HT1080 (cell line): Measurements from ENCODE around the gene ZBTB49. TPM values are rescaled to one million over a fixed set of nuclear protein-coding genes. Genes with fewer than 3 reads are reported as not detected.
A peak's percentile ranks its signal among the peaks of the same experiment; 100 is the strongest.
"Not testable (repeated sequence)": the region's sequence is repeated elsewhere in the genome, so short reads cannot be mapped to it uniquely, and the experiment has no call there.

ENCODE experiments used
- DNase-seq: peaks from one replicate; pipeline ENCODE4 v3.0.0-alpha.2; 2015; ENCODE audit warnings: low read depth
- polyA plus RNA-seq, 2 experiments: library from polyadenylated mRNA; depleted of rRNA; stranded (reverse); fragments of >200 nt; gene quantifications; 2 replicates each; pipeline ENCODE4 v1.2.3, GENCODE V29; 2015
- total RNA-seq: library from RNA; depleted of rRNA; stranded (reverse); fragments of >200 nt; shearing (Covaris generic); gene quantifications from 2 replicates; pipeline ENCODE4 v1.2.3, GENCODE V29; 2014; rRNA removed

The ZBTB49 gene, protein sequence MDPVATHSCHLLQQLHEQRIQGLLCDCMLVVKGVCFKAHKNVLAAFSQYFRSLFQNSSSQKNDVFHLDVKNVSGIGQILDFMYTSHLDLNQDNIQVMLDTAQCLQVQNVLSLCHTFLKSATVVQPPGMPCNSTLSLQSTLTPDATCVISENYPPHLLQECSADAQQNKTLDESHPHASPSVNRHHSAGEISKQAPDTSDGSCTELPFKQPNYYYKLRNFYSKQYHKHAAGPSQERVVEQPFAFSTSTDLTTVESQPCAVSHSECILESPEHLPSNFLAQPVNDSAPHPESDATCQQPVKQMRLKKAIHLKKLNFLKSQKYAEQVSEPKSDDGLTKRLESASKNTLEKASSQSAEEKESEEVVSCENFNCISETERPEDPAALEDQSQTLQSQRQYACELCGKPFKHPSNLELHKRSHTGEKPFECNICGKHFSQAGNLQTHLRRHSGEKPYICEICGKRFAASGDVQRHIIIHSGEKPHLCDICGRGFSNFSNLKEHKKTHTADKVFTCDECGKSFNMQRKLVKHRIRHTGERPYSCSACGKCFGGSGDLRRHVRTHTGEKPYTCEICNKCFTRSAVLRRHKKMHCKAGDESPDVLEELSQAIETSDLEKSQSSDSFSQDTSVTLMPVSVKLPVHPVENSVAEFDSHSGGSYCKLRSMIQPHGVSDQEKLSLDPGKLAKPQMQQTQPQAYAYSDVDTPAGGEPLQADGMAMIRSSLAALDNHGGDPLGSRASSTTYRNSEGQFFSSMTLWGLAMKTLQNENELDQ
- 4.7 and 6.8 TPM in 2 replicates for total RNA-seq
- 5.2 and 7.3 TPM in 2 replicates for polyA plus RNA-seq (2015; cell fraction: cytosol; rRNA removed)
- polyA plus RNA-seq (2015; cell fraction: nucleus; rRNA removed): 8.4 and 12.0 TPM in 2 replicates

DNA sequence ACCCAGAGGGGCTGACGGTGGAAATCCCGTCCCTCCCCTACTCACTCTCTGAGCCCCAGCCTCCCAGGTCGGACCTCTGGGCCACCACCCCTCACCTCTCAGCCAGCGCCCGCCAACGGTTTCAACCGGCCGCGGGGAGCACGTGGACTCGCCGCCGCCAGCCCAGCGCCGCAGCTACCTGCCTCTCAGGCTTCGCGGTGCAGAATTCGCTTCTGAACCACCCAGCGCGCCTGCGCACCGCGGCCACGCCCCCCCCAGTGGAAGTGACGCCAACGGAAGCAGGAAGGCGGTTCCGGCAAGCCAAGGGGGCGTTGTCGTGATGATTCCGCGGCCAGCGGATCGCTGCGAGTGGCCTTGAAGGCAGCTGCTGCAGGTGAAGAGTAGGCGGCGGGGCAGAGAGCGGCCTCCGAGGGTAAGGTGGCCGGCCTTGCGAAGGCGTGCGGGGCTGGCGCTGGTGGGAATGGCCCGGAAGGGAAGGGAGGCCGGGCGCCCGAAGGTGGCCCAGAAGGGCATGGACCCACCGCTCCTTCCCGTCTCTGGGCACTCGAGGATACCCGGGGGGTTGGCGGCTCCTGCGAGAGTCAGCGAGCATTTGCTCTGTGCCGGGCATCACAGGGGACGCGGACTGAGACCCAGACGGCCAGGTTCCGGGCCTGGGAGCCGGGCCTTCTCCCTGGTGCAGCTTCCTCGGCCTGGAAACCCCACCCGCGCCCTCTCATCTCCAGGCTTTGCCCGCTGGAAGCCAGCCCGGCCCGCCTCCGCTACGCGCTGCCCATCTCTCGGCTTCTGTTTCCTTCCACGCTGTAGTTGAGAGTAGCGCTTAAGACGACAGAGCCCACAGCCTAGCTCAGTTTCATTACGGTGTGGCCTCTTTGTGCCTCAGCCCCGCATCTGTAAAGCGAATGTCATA, at the start of gene ZBTB49, which contains the start of gene LYAR:
TSS of gene ZBTB49 (plus strand) at position 311 of the 910 bp plus-strand sequence. CDS start 9,695 bp downstream, outside the sequence.
TSS of gene LYAR (minus strand) at position 214 of the 910 bp plus-strand sequence. CDS start 6,412 bp downstream, outside the sequence.
- DNase-seq: peak; percentile 85

DNA sequence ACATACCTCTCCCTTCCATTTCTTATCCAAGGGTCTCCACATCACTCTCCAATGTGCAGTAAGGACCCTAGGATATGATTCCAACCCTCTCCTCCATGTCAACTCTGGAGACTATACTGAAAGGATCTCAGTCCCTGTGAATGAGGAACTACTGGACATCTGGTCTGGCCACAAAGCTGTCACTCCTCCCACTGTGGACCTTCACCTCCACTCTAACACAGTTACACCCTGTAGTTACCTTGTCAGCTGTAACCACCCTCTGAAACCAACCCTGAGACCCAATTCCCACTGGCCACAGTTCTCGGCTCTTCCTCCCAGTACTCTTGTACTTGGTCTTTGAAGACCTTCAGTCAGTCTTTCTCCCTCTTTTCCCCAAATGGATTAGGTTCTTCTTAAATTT, 44.9 kb upstream of the ZBTB49 start:
- DNase-seq: no peak

DNA sequence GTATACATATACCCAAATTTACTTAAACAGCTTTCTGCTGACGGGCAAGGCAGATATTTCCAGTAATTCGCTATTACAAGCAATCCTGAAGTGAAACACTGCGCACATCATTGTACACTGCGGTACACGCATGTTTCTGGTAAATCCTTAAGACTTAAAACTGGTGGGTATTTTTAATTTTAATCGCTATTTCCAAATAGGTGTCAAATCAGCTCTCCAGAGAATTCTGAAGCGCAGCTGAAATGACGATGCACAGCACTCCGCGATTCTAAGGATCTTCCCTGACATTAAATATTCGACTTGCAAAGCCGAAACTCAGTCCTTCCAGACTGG, 42.4 kb upstream of the ZBTB49 start:
- no peak for DNase-seq

DNA sequence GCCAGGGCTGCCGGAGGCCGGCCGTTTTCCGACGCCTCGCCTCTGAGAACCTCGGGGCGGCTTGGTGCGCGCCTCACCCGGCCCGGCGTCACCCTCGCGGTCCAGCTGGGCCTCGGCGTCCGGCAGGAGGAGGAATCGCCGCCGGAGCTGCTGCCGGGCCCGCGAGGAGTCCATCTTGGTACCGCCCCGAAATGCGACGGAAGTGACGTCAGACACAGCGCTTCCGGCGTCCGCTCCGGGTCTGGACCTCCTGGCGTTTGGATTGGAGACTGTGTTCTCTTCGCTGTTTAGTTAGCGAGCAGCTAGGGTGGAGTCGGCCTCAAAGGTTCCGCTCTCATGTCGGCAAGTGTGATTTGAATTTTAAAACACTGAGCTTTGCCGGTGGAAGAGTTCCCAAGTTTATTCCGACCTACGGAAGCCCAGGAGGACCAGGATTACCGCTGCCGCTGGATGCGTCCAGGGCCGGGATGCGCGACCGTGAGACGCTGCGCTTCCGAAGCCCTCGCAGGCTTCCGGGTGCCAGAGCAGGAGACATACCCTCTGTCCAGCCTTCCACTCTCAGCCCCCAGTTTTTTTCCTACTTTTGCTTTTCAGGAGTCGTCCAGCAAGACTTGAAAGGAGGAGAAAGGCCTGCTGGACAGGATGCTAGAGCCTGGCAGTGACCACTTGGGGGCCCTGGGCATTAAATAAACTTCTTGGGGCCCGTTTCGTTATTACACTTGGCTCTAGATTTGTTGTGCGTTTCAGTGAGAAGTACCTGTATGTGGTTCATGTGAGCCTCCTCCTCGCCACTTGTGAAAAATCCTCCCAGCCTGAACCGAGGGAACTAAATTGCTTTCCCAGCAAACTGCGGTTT, 41.8 kb upstream of the ZBTB49 start, which contains the start of gene TMEM128:
TSS of gene TMEM128 (minus strand) at position 195 of the 856 bp plus-strand sequence. CDS start at position 174, 21 bp downstream.
- peak; percentile 89 for DNase-seq

DNA sequence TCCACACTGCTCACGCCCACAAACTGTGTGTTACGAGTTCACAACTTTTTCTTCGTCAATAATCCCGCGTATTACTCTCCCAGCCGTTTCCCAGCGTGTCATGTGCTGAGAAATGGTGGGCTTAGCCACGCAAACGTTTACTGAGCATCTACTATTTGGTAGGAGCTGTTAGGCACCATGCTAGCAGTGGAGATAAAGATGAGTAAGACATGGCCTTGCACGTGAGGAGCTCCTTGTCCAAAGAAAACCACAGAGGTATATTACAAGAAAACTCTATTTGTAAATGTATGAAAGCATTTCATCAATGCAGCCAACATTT, 41.2 kb upstream of the ZBTB49 start:
- DNase-seq: no peak

DNA sequence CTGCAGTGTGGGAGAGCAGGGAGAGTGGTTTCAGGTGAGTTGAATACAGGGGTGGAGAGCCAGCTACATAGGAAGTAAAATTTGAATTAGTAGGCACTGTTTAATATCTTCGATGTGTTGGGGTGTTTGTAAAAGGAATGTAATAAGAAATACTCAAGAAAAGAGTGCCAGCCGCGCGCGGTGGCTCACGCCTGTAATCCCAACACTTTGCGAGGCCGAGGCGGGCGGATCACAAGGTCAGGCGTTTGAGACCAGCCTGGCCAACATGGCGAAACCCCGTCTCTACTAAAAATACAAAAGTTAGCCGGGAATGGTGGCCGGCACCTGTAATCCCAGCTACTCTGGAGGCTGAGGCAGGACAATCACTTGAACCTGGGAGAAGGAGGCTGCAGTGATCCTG, 40.7 kb upstream of the ZBTB49 start:
- not testable (repeated sequence) for DNase-seq

DNA sequence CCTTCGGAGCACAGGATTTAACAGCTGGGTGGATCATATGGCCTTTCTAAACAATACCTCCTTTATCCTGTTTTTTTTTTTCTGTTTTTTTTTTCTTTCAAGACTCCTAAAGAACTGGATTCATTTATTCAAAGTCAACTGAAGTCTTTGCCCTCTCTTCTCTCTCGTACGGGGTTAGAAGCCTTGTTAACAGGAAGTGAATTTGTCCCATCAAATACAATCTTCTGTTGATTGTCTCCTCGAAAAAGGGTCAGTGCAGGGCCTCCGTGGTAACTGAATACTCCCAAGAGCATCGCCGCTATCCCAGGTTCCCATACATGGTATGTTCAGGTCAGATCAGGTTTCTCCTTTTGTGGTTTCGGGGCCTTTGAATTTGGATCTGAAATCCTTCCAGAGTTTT, 40.2 kb upstream of the ZBTB49 start:
- DNase-seq: no peak

DNA sequence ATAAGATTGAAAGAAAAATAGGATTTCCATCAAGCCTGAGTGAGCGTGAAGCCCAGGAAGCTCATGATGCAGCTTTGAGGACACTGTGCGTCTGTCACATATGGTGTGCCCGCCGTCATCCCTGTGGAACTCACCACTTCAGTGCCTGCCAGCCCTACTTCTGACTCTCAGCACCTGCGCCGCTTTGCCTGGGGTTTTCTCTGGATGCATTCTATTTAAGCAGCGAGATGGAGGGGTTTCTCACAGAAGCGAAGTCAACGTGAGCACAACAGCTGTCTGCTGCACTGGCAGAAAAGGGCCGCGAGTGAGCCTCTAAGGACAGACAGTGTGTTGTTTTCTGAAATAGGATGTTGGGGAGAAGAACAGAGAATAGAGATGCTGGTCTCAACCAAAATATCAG, 35.9 kb upstream of the ZBTB49 start:
- DNase-seq: no peak

DNA sequence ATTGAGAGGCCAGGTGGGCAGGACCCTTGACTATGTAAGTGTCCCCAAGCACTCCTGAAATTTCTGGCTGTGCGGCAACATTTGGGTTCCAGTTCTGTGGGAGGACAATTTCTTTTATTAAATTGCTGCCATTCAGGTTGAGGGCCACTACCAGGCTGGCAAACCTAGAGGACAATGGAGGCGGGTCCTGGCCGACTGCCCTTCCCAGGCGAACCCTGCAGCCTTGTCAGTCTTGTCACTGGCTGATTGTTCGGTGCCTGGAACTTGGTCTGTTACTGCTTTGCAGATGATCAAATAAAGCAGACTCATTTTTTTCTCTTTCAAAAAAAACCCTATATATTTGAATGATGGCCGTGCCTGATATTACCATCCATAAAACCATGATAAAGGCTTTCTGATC, 35.4 kb upstream of the ZBTB49 start:
- no peak for DNase-seq

DNA sequence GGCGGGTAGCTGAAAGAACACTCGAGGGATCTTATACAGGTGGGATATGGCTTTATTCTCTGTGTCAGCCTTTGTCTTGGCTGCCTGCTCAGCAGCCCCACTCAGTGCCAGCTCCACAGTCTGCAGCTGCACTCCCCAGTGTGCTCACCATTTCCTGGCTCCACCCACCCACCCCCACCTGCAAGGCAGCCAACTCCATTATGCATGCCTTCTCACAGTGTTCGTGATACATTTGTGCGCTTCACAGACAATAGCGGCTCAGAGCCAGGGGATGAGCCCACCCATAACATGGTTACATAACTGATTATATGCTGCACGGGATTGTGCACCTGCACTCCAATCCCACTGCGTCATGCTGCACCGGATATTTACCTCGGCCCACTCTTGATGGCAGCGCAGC, 33.3 kb upstream of the ZBTB49 start:
- no peak for DNase-seq

DNA sequence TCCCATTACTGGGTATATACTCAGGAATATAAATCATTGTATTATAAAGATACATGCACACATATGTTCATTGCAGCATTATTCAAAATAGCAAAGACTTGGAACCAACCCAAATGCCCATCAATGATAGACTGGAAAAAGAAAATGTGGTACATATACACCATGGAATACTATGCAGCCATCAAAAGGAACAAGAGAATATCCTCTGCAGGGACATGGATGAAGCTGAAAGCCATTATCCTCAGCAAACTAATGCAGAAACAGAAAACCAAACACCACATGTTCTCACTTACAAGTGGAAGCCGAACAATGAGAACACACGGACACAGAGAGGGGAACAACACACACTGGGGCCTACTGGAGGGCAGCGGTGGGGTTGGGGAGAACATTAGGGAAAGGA, 32.3 kb upstream of the ZBTB49 start:
- not testable (repeated sequence) for DNase-seq

DNA sequence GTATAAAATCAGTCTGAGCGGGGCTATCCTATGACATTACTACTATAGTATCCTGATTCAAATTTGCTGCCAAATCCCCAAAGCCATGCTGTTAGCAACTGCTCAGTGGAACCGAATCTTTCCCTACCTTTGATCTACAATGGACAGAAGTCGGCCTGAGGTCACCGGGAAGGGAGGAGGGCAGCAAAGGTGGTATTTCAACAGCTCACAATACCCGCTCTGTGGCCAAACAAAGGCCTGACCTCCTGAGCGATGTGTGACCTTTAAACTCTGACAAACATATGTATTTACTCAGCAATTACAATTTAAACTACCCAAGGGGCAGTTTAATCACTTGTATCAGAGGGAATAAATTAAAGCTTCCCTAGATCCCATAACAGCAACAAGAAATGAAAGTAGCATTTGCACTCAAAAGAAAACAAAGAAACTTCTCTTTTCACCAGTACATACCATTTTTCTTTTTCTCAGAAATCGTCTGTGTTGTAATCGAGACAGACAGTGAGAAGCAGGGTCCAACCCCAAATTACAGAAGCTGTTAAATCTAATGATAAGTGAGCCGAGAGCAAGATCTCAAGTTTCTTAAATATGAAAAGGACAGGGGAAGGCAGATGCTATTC, 30.5 kb upstream of the ZBTB49 start:
- no peak for DNase-seq

DNA sequence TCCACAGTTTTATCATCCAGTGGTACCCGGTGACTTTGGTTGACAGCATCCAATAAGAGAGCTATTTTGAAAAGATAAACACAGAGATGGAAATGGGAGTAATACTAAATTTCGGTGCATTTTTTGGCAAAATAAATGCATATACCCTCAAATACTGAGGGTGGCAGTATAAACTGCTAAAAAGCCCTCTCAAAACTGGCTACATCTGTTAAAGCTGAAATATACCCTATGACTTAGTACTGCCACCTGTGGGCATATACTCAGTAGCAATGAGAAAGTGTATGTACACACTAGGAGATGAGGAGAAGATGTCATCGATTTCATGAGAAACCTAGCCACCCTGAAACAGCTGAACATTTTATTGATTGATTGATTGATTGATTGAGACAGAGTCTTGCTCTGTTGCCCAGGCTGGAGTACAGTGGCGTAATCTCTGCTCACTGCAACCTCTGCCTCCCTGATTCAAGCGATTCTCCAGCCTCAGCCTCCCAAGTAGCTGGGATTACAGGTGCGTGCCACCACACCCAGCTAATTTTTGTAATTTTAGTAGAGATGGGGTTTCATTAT, 29.8 kb upstream of the ZBTB49 start:
- DNase-seq: peak; percentile 69

DNA sequence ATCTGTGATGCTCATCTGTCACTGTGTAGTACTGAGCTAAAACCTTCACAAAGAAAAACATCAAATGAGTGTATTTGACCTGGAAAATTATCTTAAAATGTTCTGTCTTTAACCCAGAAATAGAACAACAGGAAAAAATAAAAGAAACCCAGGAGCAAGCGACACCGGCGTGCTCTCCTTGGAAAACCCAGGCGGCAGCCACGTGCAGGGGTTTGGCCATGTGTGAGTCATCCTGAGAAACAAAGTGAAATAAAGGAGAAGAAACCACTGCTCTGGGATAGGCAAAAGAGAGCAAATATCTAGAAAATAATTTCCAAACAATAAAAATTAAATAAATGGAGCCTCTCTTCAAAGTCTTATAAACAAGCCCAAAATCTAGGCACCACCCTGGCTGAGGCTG, 22.1 kb upstream of the ZBTB49 start:
- DNase-seq: peak; percentile 42

DNA sequence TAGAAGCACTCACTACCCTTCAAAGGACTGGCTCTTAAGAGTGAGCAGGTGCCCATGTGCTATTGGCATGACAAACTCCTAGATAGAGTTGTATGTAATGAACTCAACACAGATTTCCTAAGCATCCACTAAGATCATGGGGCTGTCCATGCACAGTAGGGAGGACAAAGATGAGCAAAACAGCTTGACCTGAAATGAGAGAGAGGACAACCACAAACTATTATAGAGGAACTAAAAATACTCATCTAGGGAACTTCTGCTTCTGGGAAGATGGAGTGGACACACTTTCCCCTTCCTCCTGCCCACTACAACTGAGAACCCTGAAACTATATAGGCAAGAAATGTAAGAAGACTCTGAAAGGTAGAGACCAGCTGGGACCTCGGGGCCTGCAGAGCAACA, 21.3 kb upstream of the ZBTB49 start:
- DNase-seq: no peak

DNA sequence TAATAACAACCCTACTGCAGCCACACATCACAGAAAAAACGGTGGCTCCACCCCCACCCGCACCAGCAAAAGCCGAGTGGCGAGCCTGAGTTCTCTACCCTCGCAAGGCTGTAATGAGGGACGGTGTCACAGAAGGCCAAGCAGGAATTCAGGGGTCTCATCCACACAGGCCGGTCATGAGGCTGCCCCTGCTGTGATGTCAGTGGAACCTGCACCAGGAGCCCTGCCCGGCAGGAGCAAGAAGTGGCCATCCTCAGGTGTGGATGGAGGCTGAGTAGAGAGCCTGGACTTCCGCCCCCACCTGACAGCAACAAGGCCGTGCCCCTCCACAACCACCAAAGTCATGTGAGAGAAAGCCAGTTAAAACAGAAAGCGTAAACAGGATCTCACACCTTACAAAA, 20.7 kb upstream of the ZBTB49 start:
- DNase-seq: no peak

DNA sequence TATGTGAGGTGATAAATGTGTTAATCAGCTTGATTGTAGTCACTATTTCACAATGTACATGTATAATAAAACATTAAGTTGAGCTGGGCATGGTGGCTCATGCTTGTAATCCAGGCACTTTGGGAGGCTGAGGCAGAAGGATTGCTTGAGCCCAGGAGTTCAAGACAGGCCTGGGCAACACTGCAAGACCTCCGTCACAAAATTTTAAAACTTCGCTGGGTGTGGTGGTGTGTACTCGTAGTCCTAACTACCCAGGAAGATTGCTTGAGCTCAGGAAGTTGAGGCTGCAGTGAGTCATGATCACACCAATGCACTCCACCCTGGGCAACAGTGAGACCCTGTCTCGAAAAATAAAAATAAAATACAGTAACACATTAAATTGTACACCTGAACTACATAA, 20.2 kb upstream of the ZBTB49 start:
- DNase-seq: peak; percentile 89

DNA sequence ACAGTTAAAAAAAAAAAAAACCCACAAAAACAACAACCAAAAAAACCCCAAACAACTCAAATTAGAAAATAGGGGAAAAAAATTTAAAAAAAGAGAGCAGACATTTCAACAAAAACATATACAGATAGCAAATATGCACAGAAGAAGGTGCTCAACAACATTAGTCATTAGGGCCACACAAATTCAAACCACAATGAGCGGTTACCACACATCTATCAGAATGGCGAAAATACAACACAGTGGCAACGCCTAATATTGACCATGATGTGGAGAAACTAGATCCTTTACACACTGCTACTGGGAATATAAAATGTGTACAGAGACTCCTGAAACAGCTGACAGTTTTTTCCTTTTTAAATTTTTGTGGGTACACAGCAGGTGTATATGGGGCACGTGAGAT, 19.5 kb upstream of the ZBTB49 start:
- DNase-seq: peak; percentile 61

DNA sequence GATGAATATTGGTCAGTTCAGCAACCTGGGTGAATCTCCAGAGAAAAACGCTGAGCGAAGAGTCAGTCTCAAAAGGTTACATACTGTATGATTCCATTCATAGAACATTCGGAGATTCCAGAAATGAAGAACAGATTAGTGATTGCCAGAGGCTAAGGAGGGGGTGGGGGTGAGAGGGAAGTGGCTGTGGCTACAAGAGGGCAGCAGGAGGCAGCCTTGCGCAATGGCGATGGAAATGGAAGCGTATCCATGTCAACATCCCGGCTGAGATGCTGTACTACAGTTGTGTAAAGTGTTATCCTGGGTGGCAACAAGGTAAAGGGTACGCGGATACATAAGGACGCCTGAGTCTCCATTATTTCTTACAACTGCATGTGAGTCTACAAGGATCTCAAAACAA, 18.1 kb upstream of the ZBTB49 start:
- no peak for DNase-seq

DNA sequence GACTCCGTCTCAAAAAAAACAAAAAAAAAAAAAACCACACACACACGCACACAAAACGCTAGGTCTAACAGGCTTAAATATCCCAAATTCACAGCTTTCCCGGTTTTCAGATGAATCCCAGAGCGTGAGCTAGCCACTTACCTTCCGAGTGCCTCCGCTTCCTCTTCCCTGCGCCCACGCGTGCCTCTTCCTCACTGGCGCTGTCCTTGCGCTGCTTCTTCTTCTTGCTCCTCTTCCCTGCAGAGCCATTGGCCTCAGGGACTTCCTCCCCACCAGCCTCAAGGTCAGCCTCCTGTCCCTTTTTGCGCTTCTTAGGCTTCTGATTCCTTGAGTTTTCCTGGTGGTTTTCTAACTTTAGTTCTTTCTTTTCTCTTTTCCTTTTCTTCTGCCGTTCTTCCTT, 15.8 kb upstream of the ZBTB49 start:
- DNase-seq: no peak
